ENCODE data around the gene TLX3. TPM values are rescaled to one million over a fixed set of nuclear protein-coding genes. Genes with fewer than 3 reads are reported as not detected.

The TLX3 gene
- total and polyA plus RNA-seq, 7 donors: not detected

DNA sequence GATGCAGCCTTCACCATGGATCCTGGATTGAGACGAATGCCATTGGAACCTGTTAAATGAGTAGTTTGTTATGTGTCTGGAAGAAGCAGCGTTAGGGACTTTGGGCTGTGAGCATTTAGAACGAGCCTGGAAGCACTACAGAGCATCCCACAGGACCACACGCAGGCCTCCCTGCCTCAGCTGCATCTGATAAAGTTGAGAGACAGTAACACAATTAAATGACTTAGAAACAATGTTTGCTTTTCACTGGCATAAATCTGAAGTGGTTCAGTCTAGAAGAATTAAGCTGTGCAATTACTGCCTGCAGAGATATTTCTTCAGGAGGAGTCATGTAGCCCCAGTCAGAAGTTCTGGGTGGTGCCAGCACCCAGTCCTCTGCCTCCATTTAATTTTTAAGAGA is 9.8 kb upstream of the TLX3 start:
- TF ChIP-seq CTCF (IDR thresholded peaks at IDR 0.05): no peak
- peaks cover 0 to 5% (median 0%) of the 10 kb centered on the region in 3 donors for H3K27me3 ChIP-seq (ENCODE audit: insufficient read depth in 3 of 3, low read length in 2 of 3)
- 77 to 87% (median 84%) methylated on average over 4 of the region's 4 CpGs for WGBS, 3 donors
- H3K27ac ChIP-seq: no peak overlapping the region
- no peak overlapping the region for H3K4me3 ChIP-seq
- no peaks in the 10 kb centered on the region for H3K9me3 ChIP-seq
- H3K4me1 ChIP-seq: no peaks in the 10 kb centered on the region
- intact Hi-C loops (cut with DNase I): no loop called here
- H3K36me3 ChIP-seq (ENCODE audit: insufficient read depth in 1 of 2, low read depth in 1 of 2): no peaks in the 10 kb centered on the region
- ATAC-seq (no peak), DNase-seq (no peak)

DNA sequence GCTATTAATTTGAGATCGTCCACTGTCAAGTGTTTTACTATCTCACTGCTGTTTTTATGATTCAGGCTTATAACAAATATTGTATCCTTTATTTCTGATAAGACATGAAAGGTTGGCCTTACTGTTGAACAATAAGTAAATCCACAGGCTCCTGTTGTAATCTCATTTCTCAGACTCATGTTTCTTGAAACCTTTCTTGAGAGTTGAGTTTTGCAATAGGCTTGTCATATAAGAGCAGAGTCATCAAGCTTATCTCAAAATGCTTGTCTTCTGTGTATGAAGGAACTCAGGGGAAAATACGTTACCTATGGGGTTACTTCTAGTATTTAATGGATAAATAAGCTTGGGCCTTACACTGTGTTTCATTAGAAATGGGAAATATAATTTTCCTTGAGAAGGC is 9.2 kb upstream of the TLX3 start:
- 96% methylated on average over 2 of the region's 2 CpGs for WGBS, 3 donors
- intact Hi-C loops (cut with DNase I): no loop called here
- H3K27me3 ChIP-seq (ENCODE audit: insufficient read depth in 3 of 3, low read length in 2 of 3): peaks cover 0 to 8% (median 3%) of the 10 kb centered on the region in 3 donors
- DNase-seq (no peak), ATAC-seq (no peak)
- no peaks in the 10 kb centered on the region for H3K36me3 ChIP-seq (ENCODE audit: insufficient read depth in 1 of 2, low read depth in 1 of 2)
- TF ChIP-seq CTCF (IDR thresholded peaks at IDR 0.05): no peak
- no peak overlapping the region for H3K27ac ChIP-seq
- no peak overlapping the region for H3K4me3 ChIP-seq
- H3K4me1 ChIP-seq: no peaks in the 10 kb centered on the region
- no peaks in the 10 kb centered on the region for H3K9me3 ChIP-seq

- H3K27me3 ChIP-seq (ENCODE audit: insufficient read depth in 3 of 3, low read length in 2 of 3): peaks cover 0 to 10% (median 8%) of the 10 kb centered on the region in 3 donors
- no peaks in the 10 kb centered on the region for H3K9me3 ChIP-seq
- H3K27ac ChIP-seq: no peak overlapping the region
These were observed 8.7 kb upstream of the TLX3 start for GRCh38 chr5:171300358-171300757.

GRCh38 chr5:171306166-171306565 is 2.9 kb upstream of the TLX3 start:
- peaks cover 17% of the 10 kb centered on the region for H3K4me1 ChIP-seq
- no peak for ATAC-seq
- no peak overlapping the region for H3K4me3 ChIP-seq
- H3K27me3 ChIP-seq (ENCODE audit: insufficient read depth in 3 of 3, low read length in 2 of 3): peaks cover 3 to 64% (median 42%) of the 10 kb centered on the region in 3 donors
- intact Hi-C loops (cut with DNase I): no loop called here
- 26 to 42% (median 36%) methylated on average over 6 of the region's 6 CpGs for WGBS, 3 donors
- no peak for DNase-seq
- H3K9me3 ChIP-seq: no peaks in the 10 kb centered on the region
- H3K27ac ChIP-seq: no peak overlapping the region
- H3K36me3 ChIP-seq (ENCODE audit: insufficient read depth in 1 of 2, low read depth in 1 of 2): no peaks in the 10 kb centered on the region
- TF ChIP-seq CTCF (IDR thresholded peaks at IDR 0.05): no peak

More at GRCh38 chr5:171300358-171300757, 8.7 kb upstream of the TLX3 start:
- Histone ChIP-seq H3K4me3 (no peak overlapping the region), H3K36me3 (ENCODE audit: insufficient read depth in 1 of 2, low read depth in 1 of 2) (no peaks in the 10 kb centered on the region), H3K4me1 (no peaks in the 10 kb centered on the region)
- intact Hi-C loops (cut with DNase I): no loop called here
- TF ChIP-seq CTCF (IDR thresholded peaks at IDR 0.05): no peak
- ATAC-seq (no peak), DNase-seq (no peak)
- WGBS, 3 donors: 90 to 93% (median 91%) methylated on average over 7 of the region's 7 CpGs
